H9 (cell line): ENCODE data around the gene DMAC2L. TPM values are rescaled to one million over a fixed set of nuclear protein-coding genes. Genes with fewer than 3 reads are reported as not detected.

Experiments used
- DNase-seq: peaks from one replicate; pipeline ENCODE4 v3.0.0-alpha.2; 2017
- H2AFZ ChIP-seq: one replicate; pipeline ENCODE4 v1.6.1; 2013; ENCODE audit warnings: mild to moderate bottlenecking, low read length, control low read depth, moderate library complexity
- H2AK5ac ChIP-seq: 2 replicates; pipeline ENCODE4 v1.6.1; 2013; ENCODE audit warnings: low read length, control low read depth, mixed read lengths; ENCODE audit not compliant: insufficient read length
- H2BK120ac ChIP-seq: one replicate; pipeline ENCODE4 v1.6.1; 2013; ENCODE audit warnings: low read depth, mild to moderate bottlenecking, low read length, control low read depth, inconsistent platforms; ENCODE audit not compliant: poor library complexity, severe bottlenecking
- H2BK12ac ChIP-seq: 2 replicates; pipeline ENCODE4 v1.6.1; 2013; ENCODE audit warnings: low read length, control low read depth, mixed read lengths, low read depth; ENCODE audit not compliant: insufficient read length
- H2BK15ac ChIP-seq: 2 replicates; pipeline ENCODE4 v1.6.1; 2013; ENCODE audit warnings: low read depth, low read length, control low read depth
- H2BK20ac ChIP-seq: one replicate; pipeline ENCODE4 v1.6.1; 2013; ENCODE audit warnings: low read depth, mild to moderate bottlenecking, low read length, control low read depth, inconsistent platforms; ENCODE audit not compliant: poor library complexity, severe bottlenecking
- H2BK5ac ChIP-seq: 2 replicates; pipeline ENCODE4 v1.6.1; 2013; ENCODE audit warnings: low read length, control low read depth, mixed read lengths; ENCODE audit not compliant: insufficient read length
- H3K14ac ChIP-seq: 2 replicates; pipeline ENCODE4 v1.6.1; 2013; ENCODE audit warnings: low read length, control low read depth; ENCODE audit not compliant: insufficient read depth
- H3K18ac ChIP-seq: 2 replicates; pipeline ENCODE4 v1.6.1; 2013; ENCODE audit warnings: low read depth, mild to moderate bottlenecking, mixed read lengths, low read length, control low read depth; ENCODE audit not compliant: insufficient read length
- H3K23ac ChIP-seq: 2 replicates; pipeline ENCODE4 v1.6.1; 2013; ENCODE audit warnings: low read length, control low read depth, mixed read lengths, low read depth; ENCODE audit not compliant: insufficient read length
- H3K23me2 ChIP-seq: 2 replicates; pipeline ENCODE4 v1.6.1; 2013; ENCODE audit warnings: low read depth, mild to moderate bottlenecking, mixed read lengths, low read length, control low read depth; ENCODE audit not compliant: insufficient read length, poor library complexity, severe bottlenecking
- H3K27ac ChIP-seq: 2 replicates; pipeline ENCODE4 v1.5.1; 2013; ENCODE audit warnings: low read length, control low read depth, mixed read lengths, low read depth; ENCODE audit not compliant: insufficient read length
- H3K27me3 ChIP-seq: 2 replicates; pipeline ENCODE4 v1.6.1; 2013; ENCODE audit warnings: low read length, control low read depth, inconsistent platforms; ENCODE audit not compliant: insufficient read depth
- H3K4ac ChIP-seq: 2 replicates; pipeline ENCODE4 v1.6.1; 2013; ENCODE audit warnings: low read depth, mild to moderate bottlenecking, control low read depth, inconsistent platforms, low read length, moderate library complexity
- H3K4me1 ChIP-seq: 2 replicates; pipeline ENCODE4 v1.6.1; 2013; ENCODE audit warnings: low read length, control low read depth, inconsistent platforms; ENCODE audit not compliant: insufficient read depth
- H3K4me2 ChIP-seq: 2 replicates; pipeline ENCODE4 v1.6.1; 2013; ENCODE audit warnings: low read length, control low read depth, mixed read lengths; ENCODE audit not compliant: insufficient read length, insufficient read depth
- H3K56ac ChIP-seq: 2 replicates; pipeline ENCODE4 v1.6.1; 2013; ENCODE audit warnings: low read depth, mild to moderate bottlenecking, mixed read lengths, low read length, control low read depth; ENCODE audit not compliant: insufficient read length
- H3K79me1 ChIP-seq: 2 replicates; pipeline ENCODE4 v1.6.1; 2013; ENCODE audit warnings: low read depth, mild to moderate bottlenecking, moderate library complexity, low read length, control low read depth, inconsistent platforms; ENCODE audit not compliant: insufficient read depth, poor library complexity, severe bottlenecking
- H3K79me2 ChIP-seq: 2 replicates; pipeline ENCODE4 v1.6.1; 2013; ENCODE audit warnings: low read length, control low read depth, inconsistent platforms; ENCODE audit not compliant: insufficient read depth
- H3K9ac ChIP-seq: 2 replicates; pipeline ENCODE4 v1.6.1; 2013; ENCODE audit warnings: low read length, control low read depth, mixed read lengths; ENCODE audit not compliant: insufficient read length; ENCODE audit errors: extremely low read depth
- H3K9me3 ChIP-seq: one replicate; pipeline ENCODE4 v1.6.1; 2013; ENCODE audit warnings: low read depth, low read length, inconsistent platforms; ENCODE audit not compliant: control insufficient read depth
- H3T11ph ChIP-seq: one replicate; pipeline ENCODE4 v1.6.1; 2013; ENCODE audit warnings: mild to moderate bottlenecking, low read length, control low read depth, inconsistent platforms
- H4K20me1 ChIP-seq: one replicate; pipeline ENCODE4 v1.6.1; 2013; ENCODE audit not compliant: control insufficient read depth, insufficient read length, insufficient read depth
- H4K5ac ChIP-seq: 2 replicates; pipeline ENCODE4 v1.6.1; 2013; ENCODE audit warnings: low read depth, mild to moderate bottlenecking, mixed read lengths, low read length, control low read depth; ENCODE audit not compliant: insufficient read length
- H4K8ac ChIP-seq: replicated peaks from 2 replicates; pipeline ENCODE4 v1.6.1; 2013; ENCODE audit warnings: low read length, control low read depth, mixed read lengths, low read depth; ENCODE audit not compliant: insufficient read length
- H4K91ac ChIP-seq: 2 replicates; pipeline ENCODE4 v1.6.1; 2013; ENCODE audit warnings: low read depth, mild to moderate bottlenecking, moderate library complexity, mixed read lengths, low read length, control low read depth; ENCODE audit not compliant: insufficient read length
- H3K27ac Mint-ChIP-seq, 3 experiments: 2 replicates in 2 of 3; 3 replicates in 1 of 3; pipeline ENCODE4 v1.8.0; 2020 to 2021; ENCODE audit warnings: mixed read lengths in 3 of 3, mild to moderate bottlenecking in 1 of 3, moderate library complexity in 1 of 3
- H3K27me3 Mint-ChIP-seq: 2 replicates; pipeline ENCODE4 v1.8.0; 2021; ENCODE audit warnings: low read depth, mild to moderate bottlenecking, moderate library complexity, mixed read lengths
- H3K36me3 Mint-ChIP-seq, 3 experiments: 2 replicates in 2 of 3; 3 replicates in 1 of 3; pipeline ENCODE4 v1.8.0; 2020 to 2021; ENCODE audit warnings: low read depth in 3 of 3, mixed read lengths in 3 of 3; ENCODE audit not compliant: insufficient read depth in 1 of 3
- H3K4me1 Mint-ChIP-seq, 2 experiments: 2 replicates each; pipeline ENCODE4 v1.8.0; 2020; ENCODE audit warnings: mixed read lengths in 2 of 2
- H3K4me3 Mint-ChIP-seq, 2 experiments: 2 replicates in 1 of 2; 3 replicates in 1 of 2; pipeline ENCODE4 v1.8.0; 2020 to 2021; ENCODE audit warnings: mild to moderate bottlenecking in 2 of 2, mixed read lengths in 2 of 2, moderate library complexity in 1 of 2
- H3K9me3 Mint-ChIP-seq, 2 experiments: 2 replicates in 1 of 2; 3 replicates in 1 of 2; pipeline ENCODE4 v1.8.0; 2020; ENCODE audit warnings: mild to moderate bottlenecking in 2 of 2, mixed read lengths in 2 of 2, moderate library complexity in 1 of 2
- CTCF ChIP-seq: fragments of 200-600 bp; sonication (generic); conservative IDR thresholded peaks from 3 replicates; pipeline ENCODE4 v1.8.0; 2021; ENCODE audit warnings: antibody characterized with exemption, mild to moderate bottlenecking
- WGBS: extraction: QIAGEN DNeasy Blood & Tissue Kit; methylation state at CpG from one replicate; pipeline ENCODE4 v1.1.7; 2013; ENCODE audit warnings: missing lambda C conversion rate, low lambda C conversion rate, mixed read lengths; ENCODE audit not compliant: insufficient read length; ENCODE audit errors: extremely low coverage; 5-methylcytosine and 5-hydroxymethylcytosine counted together
- total RNA-seq: library from RNA; stranded (reverse); gene quantifications from 2 replicates; pipeline ENCODE4 v1.2.1, GENCODE V29; 2021

DMAC2L gene
- total RNA-seq, 1 experiment from 2014 or later: 22.4 TPM

GRCh38 chr14:50318031-50318626 is 6.0 kb downstream of the DMAC2L start:
- H4K20me1 ChIP-seq: no peaks in the 10 kb centered on the region
- H3K36me3 Mint-ChIP-seq: peaks cover 24 to 31% (median 28%) of the 10 kb centered on the region in 3 experiments
- no peak overlapping the region for H4K91ac ChIP-seq
- H3K79me2 ChIP-seq: no peaks in the 10 kb centered on the region
- peak; percentile 75 for TF ChIP-seq CTCF
- H2BK15ac ChIP-seq: no peak overlapping the region
- H2BK12ac ChIP-seq: no peak overlapping the region
- H2BK20ac ChIP-seq: no peak overlapping the region
- no peak overlapping the region for H3K9ac ChIP-seq
- H3K23me2 ChIP-seq: no peaks in the 10 kb centered on the region
- no peak overlapping the region for H3K27ac Mint-ChIP-seq
- H2BK120ac ChIP-seq: no peak overlapping the region
- H2BK5ac ChIP-seq: no peak overlapping the region
- no peak overlapping the region for H3K56ac ChIP-seq
- H3K27me3 ChIP-seq: no peaks in the 10 kb centered on the region
- no peaks in the 10 kb centered on the region for H3K9me3 ChIP-seq
- no peak overlapping the region for H3T11ph ChIP-seq
- H3K27me3 Mint-ChIP-seq: no peaks in the 10 kb centered on the region; the same call in 1 of the 2 replicates
- no peak overlapping the region for H3K14ac ChIP-seq
- H3K4me3 Mint-ChIP-seq: no peak overlapping the region
- no peak overlapping the region for H3K4me2 ChIP-seq
- H3K23ac ChIP-seq: no peak overlapping the region
- peaks cover 4 to 8% of the 10 kb centered on the region in 2 experiments; a peak in 3 of 4 replicates for H3K4me1 Mint-ChIP-seq
- H3K18ac ChIP-seq: no peak overlapping the region
- no peaks in the 10 kb centered on the region for H3K79me1 ChIP-seq
- no peak overlapping the region for H4K8ac ChIP-seq
- no peaks in the 10 kb centered on the region for H3K4me1 ChIP-seq
- H3K4ac ChIP-seq: no peak overlapping the region
- DNase-seq: no peak
- no CpG with 5 or more reads among the region's 4 CpGs for WGBS
- no peak overlapping the region for H3K27ac ChIP-seq
- no peak overlapping the region for H2AK5ac ChIP-seq
- H3K9me3 Mint-ChIP-seq: peaks cover 13 to 20% of the 10 kb centered on the region in 2 experiments
- H2AFZ ChIP-seq: no peak overlapping the region
- H4K5ac ChIP-seq: no peak overlapping the region
